DOHH2 (cell line): ENCODE measurements around the gene MPPED1.
A peak's percentile ranks its signal among the peaks of the same experiment; 100 is the strongest.

Source experiments
- H3F3A ChIP-seq: fragments of 200-600 bp; sonication (generic), shearing (Covaris generic); 2 replicates; pipeline ENCODE4 v1.6.0; 2016; ENCODE audit warnings: antibody characterized with exemption, mild to moderate bottlenecking; ENCODE audit not compliant: control insufficient read depth, insufficient read depth
- H3K27ac ChIP-seq: fragments of 200-600 bp; sonication (generic); 2 replicates; pipeline ENCODE4 v1.5.1; 2014; ENCODE audit warnings: low read depth, mild to moderate bottlenecking, low read length, moderate library complexity
- H3K27me3 ChIP-seq: fragments of 200-600 bp; sonication (generic); 2 replicates; pipeline ENCODE4 v1.6.1; 2014; ENCODE audit warnings: mild to moderate bottlenecking, low read length, mixed read lengths; ENCODE audit not compliant: control insufficient read depth
- H3K36me3 ChIP-seq: fragments of 200-600 bp; sonication (generic); 2 replicates; pipeline ENCODE4 v1.6.1; 2014; ENCODE audit warnings: mild to moderate bottlenecking, low read length, moderate library complexity, mixed read lengths; ENCODE audit not compliant: control insufficient read depth
- H3K4me1 ChIP-seq: fragments of 200-600 bp; sonication (generic); 2 replicates; pipeline ENCODE4 v1.6.1; 2014; ENCODE audit warnings: mild to moderate bottlenecking, low read length, mixed read lengths; ENCODE audit not compliant: control insufficient read depth
- H3K4me2 ChIP-seq: fragments of 200-600 bp; sonication (generic); 2 replicates; pipeline ENCODE4 v1.6.0; 2014; ENCODE audit warnings: mild to moderate bottlenecking, low read length, moderate library complexity
- H3K4me3 ChIP-seq: fragments of 200-600 bp; sonication (generic); 2 replicates; pipeline ENCODE4 v1.5.1; 2014; ENCODE audit warnings: mild to moderate bottlenecking, low read length, mixed read lengths
- H3K79me2 ChIP-seq: fragments of 200-600 bp; sonication (generic); 2 replicates; pipeline ENCODE4 v1.6.1; 2014; ENCODE audit warnings: mild to moderate bottlenecking, low read length, mixed read lengths; ENCODE audit not compliant: control insufficient read depth
- H3K9me2 ChIP-seq: fragments of 200-600 bp; sonication (generic); replicated peaks from 2 replicates; pipeline ENCODE4 v1.6.1; 2014; ENCODE audit warnings: mild to moderate bottlenecking, low read length, mixed read lengths; ENCODE audit not compliant: control insufficient read depth
- H3K9me3 ChIP-seq: fragments of 200-600 bp; sonication (generic); 2 replicates; pipeline ENCODE4 v1.6.1; 2014; ENCODE audit warnings: antibody characterized with exemption, low read length, mixed read lengths; ENCODE audit not compliant: control insufficient read depth, insufficient read depth
- H4K20me1 ChIP-seq: fragments of 200-600 bp; sonication (generic); 2 replicates; pipeline ENCODE4 v1.6.0; 2014; ENCODE audit warnings: low read depth, mild to moderate bottlenecking, antibody characterized with exemption, low read length, moderate library complexity; ENCODE audit not compliant: control insufficient read depth, insufficient read depth
- EZH2phosphoT487 ChIP-seq: fragments of 200-600 bp; sonication (generic); IDR thresholded peaks from 2 replicates; pipeline ENCODE4 v1.6.1; 2017; ENCODE audit warnings: borderline replicate concordance, mild to moderate bottlenecking, antibody characterized with exemption, low read length, moderate library complexity, mixed read lengths
- TF ChIP-seq, protein P1 (sequence below): fragments of 200-600 bp; sonication (generic); IDR thresholded peaks from one replicate; pipeline ENCODE4 v1.5.1; 2014; ENCODE audit warnings: antibody characterized with exemption, mild to moderate bottlenecking, low read depth, low read length; ENCODE audit not compliant: poor library complexity, severe bottlenecking

Gene MPPED1

DNA sequence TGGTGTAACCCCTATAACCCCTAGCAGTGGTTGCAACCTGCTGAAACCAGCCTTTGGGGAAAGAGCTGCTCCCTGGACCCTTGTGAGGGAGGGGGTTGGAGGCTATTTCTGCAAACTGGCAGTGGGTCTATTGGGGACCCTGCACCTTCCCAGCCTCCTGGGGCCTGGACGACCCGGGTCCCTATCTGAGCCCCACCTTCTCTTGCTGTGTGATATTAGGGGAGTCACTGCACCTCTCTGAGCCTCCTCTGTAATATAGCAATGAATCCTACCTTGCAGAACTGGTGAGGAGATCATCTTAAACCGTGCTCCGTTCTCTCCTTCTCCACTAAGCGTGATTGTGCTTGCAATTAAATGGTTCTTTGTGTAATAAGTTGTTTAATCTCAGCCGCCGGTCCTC lies 24.0 kb upstream of the MPPED1 start:
- no peak for TF ChIP-seq EZH2phosphoT487
- TF ChIP-seq, protein P1, sequence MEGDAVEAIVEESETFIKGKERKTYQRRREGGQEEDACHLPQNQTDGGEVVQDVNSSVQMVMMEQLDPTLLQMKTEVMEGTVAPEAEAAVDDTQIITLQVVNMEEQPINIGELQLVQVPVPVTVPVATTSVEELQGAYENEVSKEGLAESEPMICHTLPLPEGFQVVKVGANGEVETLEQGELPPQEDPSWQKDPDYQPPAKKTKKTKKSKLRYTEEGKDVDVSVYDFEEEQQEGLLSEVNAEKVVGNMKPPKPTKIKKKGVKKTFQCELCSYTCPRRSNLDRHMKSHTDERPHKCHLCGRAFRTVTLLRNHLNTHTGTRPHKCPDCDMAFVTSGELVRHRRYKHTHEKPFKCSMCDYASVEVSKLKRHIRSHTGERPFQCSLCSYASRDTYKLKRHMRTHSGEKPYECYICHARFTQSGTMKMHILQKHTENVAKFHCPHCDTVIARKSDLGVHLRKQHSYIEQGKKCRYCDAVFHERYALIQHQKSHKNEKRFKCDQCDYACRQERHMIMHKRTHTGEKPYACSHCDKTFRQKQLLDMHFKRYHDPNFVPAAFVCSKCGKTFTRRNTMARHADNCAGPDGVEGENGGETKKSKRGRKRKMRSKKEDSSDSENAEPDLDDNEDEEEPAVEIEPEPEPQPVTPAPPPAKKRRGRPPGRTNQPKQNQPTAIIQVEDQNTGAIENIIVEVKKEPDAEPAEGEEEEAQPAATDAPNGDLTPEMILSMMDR, result no peak
- Histone ChIP-seq H3K9me3 (no peaks in the 10 kb centered on the region), H3K27me3 (peaks cover 2% of the 10 kb centered on the region; the same call in 1 of the 2 replicates), H3K4me2 (no peak overlapping the region), H3K4me3 (no peak overlapping the region), H3K79me2 (no peaks in the 10 kb centered on the region), H3K36me3 (no peaks in the 10 kb centered on the region), H3K4me1 (no peaks in the 10 kb centered on the region), H3F3A (no peaks in the 10 kb centered on the region), H3K9me2 (no peaks in the 10 kb centered on the region), H3K27ac (no peak overlapping the region), H4K20me1 (no peaks in the 10 kb centered on the region)

DNA sequence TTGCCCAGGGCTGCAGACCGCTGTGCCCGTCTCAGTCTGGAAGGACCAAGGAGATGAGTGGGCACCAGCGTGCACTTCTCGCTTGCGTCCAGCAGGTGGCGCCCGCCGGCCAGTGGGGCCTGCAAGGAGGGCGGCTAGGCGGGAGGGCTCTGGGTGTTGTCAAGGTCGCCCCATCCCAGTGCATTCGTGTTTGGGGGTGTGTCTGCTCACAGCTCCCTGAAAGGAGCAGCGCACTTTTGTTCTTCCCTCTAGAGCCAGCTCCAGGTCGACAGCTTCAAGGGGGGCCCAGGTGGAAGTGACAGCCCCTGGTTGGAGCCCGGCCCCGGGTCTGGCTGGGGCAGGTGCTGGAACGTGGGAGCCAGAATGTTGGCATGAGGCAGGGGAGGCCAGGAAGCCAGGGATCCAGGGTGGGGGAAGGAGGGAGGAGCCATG lies 23.4 kb upstream of the MPPED1 start:
- Histone ChIP-seq H3K27me3 (peaks cover 2% of the 10 kb centered on the region; the same call in 1 of the 2 replicates), H3K4me1 (no peaks in the 10 kb centered on the region), H3K36me3 (no peaks in the 10 kb centered on the region)

DNA sequence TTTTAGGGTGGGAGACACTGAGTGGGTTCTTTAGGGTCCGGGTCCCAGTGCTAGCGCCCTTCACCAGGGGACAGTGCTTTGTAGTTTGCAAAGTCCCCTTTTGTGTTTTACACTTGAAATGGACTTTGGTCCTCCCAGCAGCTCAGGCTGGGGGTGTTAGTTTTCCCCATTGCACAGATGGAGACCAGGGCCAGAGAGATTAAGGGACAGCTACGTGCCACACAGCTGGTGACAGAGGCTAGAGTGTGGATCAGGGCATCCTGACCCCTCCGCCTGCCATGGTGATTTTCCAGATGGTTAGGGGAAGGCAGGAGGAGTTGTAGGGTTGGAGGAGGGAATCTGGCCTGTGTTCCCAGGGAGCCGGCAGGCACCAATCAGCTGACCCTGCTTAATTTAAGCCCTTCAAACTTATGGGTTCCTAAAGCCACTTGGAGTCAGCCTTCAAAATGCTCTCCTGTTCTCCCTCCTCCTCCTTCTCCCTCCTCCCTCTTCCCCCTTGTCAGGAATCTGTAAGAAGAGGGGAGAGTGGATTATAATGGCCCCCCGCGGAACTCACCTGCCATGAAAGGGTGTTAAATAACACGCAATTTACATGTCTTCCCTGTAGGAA lies 22.5 kb upstream of the MPPED1 start:
- Histone ChIP-seq H3K27ac (no peak overlapping the region), H3K9me2 (no peaks in the 10 kb centered on the region), H3K9me3 (no peaks in the 10 kb centered on the region), H3K4me1 (no peaks in the 10 kb centered on the region), H3K4me3 (no peak overlapping the region), H3K27me3 (peaks cover 2% of the 10 kb centered on the region; the same call in 1 of the 2 replicates), H3K36me3 (no peaks in the 10 kb centered on the region), H4K20me1 (no peaks in the 10 kb centered on the region), H3K4me2 (no peak overlapping the region), H3F3A (no peaks in the 10 kb centered on the region), H3K79me2 (no peaks in the 10 kb centered on the region)
- TF ChIP-seq EZH2phosphoT487, result no peak
- TF ChIP-seq, protein P1, result no peak

More for the DNA sequence above, 23.4 kb upstream of the MPPED1 start:
- Histone ChIP-seq H3K4me3 (no peak overlapping the region), H3K79me2 (no peaks in the 10 kb centered on the region), H3K9me2 (no peaks in the 10 kb centered on the region), H3K27ac (no peak overlapping the region), H3K9me3 (no peaks in the 10 kb centered on the region), H3F3A (no peaks in the 10 kb centered on the region), H4K20me1 (no peaks in the 10 kb centered on the region), H3K4me2 (no peak overlapping the region)
- no peak for TF ChIP-seq EZH2phosphoT487
- TF ChIP-seq, protein P1, result peak; percentile 96
